ENCODE data around the gene NR5A2.

Gene NR5A2

DNA sequence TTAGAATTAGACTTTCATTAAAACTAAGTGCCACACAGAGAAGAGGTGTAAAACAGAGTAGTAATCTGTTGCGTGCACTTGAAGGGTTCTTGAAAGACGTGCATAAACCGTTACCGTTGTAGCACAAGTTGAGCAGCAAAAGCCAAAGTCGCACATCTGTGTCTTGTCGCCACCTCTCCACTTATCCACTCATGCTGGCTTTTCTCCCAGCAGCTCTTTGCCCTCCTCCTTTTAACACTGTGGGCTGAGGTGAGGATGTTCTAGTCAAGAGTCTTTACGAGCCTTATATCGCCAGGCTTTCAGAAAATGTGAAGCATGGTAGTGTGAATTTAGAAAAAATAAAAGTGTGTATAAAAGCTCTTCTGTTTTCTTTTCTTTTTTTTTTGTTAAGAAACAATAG, 48.0 kb downstream of the NR5A2 start:
- DNase-seq = no peak

DNA sequence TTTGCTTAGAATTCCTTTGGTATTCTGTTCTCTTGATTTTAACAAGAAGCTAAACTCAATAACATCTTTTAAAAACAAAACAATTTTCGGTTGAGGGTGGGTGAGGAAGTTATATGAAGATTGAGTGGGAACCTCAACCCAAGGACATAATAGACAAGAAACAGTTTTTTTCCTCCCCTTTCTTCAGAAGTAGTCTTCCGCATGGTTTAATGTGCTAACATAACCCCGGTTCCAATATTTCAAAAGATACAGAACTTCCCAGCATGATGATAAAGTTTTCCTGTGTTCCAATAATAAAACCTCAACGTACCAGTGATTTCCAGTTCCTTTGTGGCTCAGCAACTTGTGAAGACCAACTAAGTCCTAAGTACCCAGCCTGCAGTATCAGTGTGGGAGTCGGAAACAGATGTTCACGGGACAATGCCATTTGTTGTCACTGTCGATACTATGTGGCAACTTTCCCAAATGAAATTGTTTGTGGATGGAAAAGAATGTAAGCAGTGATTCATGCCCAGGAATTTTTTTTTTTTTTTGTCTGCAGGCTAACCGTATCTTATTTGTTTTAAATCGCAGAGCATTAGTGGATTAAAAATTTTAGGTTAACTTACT, 48.5 kb downstream of the NR5A2 start:
- no peak for DNase-seq

DNA sequence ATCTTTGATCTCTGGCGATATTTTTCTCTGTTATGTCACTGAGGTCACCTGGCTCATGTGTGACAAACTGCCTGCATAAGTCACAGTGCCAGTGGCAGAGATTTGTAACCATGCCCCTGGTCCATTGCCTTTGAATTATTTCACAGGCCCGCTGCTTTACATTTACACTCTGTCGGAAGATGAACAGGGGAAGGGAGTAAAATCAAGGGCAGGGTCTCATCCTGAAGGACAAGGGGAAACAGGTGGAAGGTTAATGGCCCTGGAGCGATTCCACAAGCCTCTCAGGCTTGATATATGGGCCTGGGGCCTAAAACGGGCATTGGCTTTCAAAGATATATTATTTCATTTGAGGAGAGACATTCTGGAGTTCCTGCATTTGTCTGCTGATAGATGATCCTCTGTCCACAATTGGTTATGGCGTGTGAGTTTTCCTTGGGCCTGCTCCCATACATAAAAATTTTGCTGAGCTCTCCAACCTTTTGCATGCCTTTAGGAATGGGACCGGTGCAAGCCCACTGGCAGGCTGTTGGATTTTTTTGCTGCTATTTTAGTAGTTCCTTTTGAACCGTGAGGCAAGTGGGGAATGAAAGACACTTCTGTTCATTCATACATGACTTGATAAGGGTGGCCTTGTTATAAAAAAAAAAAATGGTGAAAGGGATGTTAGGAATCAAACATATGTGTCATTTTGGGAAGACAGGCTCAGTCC, 51.9 kb downstream of the NR5A2 start:
- DNase-seq = no peak

DNA sequence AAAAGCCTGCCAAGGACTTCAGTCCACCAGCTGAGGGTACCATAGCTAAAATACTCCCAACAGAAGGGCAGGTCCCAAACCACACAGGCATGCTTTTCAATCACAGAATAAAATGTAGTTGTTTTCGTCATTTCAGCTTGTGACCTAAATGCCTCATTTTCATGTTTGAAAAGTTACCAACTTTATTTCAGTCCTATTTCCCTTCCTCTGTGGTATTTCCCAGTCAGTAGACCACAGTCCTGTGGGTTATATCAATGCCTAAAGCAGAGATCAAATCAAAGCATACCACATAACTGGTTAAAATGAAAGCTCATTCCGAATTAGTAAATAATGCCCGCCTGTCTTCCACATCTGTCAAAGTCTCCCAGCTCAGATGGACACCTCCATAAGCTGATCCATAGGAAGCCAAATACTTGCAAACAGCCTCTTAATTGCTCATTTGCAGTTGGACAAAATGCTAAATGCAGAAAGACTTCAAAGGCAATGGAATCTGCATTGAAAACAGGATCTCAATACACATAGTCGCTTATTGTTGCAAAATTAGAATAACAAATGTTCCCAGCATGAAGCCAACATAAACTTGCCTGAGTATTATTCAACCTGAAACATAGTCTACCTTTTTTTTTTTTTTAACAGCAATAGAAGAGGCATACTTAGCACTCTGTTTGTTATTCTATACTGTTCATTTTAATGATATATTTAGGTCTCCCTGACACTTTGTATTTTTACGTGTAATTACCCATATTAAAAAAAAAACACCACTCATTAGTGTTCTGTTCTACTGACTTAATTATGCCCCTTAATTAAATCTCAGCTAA, 53.9 kb downstream of the NR5A2 start:
- DNase-seq = no peak

DNA sequence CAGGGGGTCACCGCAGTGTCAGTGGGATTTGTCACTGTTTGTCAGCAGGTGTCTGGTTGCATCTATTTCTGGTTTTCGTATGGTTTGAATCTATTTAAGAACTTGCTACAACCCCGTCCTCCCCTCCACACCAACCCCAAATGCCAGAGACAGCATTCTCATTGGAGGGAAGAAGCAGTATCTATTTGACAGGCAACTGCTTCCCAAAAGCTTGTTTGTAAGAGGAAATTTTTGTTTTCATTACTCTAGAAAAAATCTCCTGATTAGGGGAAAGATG, 54.4 kb downstream of the NR5A2 start:
- DNase-seq = no peak

DNA sequence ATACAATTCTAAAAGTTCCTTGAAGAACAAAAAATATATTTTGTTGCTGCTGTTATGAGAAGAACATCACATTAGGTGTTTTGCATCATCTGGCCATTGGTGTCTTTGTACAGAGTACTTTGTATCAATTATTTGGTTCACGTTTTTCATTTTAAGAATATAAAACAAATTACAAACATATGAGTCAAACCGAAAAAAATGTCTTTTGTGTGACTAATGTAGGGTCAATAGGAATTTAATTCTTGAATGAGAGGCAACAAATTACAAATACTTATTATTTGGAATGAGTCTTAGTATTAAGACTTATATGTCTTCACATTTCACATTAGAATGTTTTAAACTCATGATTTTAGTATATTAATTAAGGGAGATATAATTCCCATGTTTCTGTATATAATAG, 54.8 kb downstream of the NR5A2 start:
- DNase-seq = no peak

DNA sequence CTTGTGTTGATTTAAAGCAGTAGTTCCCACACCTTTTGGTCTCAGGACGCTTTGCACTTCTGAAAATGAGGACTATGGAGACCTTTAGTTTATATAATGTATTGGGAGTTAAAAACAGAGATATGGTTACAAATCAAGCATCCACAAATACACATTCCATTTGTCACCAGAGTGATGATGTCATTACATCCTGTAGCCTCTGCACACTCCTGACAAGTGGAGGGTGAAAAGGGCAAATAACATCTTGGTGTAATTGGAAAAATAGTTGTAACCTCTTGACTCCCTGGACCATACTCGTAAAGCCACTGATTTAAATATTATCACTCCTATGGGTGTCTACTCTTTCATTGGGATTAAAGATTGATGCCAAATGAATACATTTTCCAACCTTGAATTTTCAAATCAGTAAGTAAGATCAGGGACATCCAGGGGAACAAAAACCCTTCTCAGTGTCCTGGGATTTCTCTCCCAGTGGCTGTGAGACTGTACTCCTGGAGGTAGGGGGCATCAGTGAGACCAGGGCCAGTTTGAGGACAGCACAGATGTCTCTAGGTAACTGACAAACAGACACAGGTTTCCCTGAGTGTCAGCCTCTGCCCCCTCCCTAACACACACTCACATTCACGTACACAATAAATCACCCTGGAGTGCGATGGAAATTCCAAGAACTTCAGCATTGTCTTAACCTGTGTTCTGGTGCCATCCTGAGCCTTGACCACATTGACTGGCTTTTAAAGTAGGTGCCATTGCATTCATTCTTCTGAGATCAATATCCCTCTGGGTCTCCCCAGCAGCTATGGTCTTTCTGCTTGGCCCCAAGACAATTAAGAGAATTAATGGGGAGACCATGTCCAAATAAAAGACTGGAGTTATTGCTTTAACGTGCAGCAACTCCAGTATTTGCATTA, 63.0 kb downstream of the NR5A2 start:
- DNase-seq = no peak

DNA sequence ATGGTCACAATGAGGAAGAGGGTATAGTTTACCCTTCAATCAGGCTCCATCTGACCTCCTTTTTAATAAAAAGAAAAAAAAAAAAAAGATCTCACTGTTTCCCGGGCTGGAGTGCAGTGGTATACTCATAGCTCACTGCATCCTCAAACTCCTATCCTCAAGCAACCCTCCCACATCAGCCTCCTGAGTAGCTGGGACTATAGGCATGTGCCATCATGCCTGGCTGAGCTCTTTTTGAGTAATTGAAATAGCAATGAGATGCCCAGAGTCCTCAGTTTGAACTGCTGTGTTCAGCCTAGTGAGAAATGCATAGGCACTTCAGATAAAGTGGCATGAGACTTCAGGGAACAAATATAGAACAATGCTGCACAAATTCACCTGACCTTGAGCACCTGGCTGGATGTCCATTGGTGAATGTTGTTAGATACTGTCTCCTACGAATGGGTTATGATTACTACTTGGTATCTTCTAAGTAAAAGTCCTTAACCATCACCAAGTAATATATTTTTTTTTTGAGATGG, 67.6 kb downstream of the NR5A2 start:
- DNase-seq = no peak

DNA sequence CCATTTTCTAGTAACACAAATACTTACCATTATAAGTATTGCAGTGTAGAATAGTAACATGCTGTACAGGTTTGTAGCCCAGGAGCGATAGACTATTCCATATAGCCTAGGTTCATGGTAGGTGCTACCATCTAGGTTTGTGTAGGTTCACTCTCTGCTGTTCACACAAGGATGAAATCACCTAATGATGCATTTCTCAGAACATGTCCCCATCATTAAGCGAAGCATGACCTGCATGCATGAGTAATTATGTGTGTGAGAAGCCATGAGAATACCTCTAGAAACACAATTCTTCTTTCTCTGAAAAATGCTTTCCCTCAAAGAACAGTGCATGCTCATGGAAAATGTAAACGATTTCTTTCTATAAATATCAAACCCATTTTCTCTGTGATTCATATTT, 69.3 kb downstream of the NR5A2 start:
- DNase-seq = no peak

DNA sequence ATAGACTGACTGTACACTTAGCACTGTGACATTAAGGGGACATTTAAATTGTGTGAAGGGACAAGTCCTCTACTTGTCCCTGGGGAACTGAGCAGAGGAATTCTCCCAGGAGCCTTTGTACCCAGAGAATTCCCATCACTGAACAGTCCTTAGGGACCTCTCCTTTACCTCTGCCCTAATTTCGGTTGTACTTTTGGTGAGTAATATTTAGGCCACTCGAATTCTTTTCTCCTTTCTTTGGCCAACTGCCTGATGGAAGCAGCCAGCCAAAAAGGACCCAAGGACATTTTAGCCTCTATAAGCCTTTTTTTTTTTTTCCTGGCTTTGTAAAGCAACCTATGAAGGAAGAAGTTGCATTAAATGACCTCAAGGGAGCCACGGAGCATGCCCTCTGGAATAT, 71.5 kb downstream of the NR5A2 start:
- no peak for DNase-seq

DNA sequence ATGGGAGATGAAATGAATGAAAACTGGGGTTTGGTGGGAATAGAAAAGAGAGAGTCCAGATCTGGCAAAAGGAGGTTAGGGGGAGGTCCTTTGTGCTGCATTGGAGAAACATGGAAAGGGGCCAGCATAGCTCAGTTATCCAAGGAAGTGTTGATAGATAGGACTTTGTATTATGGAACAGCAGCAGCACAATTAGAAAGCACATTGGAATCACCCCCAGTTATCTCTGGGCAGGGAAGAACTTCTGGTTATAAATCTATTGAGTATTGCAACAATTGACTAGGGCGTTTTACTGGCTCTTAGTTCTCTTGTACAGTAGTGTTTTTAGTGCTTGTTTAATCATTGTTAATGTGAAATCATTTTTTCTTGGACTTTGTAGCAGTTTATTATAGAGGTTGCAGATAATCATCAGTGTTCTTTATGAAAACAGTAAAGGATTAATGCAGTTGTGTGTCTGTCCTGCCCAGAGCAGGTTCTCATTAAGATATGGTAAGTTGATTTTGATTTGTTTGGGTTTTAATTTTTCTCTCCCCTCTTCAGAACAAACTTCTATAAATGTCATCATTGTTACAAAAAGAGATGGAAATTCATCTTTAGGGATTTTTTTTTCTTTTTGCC, 76.6 kb downstream of the NR5A2 start:
- DNase-seq = no peak

DNA sequence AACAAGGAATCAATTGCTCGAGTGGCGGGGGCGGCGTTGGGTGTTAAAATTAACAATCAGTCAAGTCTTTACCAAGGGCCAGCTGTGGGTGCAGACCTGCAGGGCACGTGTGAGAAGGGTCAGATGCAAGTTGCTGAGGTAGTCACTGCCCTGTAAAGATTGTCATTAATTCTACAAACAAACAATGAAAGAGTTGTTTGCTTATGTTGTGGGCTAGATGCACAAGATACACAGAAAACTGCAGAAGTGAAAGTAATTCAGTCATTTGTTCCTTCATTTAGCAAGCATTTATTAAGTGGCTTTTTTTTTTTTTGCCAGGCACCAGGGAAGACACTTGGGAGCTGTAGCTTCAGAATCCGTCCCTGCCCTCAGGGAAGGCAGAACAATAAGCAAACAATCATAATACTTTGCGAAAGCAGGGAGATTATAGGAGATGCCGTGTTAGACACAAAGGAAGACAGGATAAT, 79.5 kb downstream of the NR5A2 start:
- DNase-seq = no peak

DNA sequence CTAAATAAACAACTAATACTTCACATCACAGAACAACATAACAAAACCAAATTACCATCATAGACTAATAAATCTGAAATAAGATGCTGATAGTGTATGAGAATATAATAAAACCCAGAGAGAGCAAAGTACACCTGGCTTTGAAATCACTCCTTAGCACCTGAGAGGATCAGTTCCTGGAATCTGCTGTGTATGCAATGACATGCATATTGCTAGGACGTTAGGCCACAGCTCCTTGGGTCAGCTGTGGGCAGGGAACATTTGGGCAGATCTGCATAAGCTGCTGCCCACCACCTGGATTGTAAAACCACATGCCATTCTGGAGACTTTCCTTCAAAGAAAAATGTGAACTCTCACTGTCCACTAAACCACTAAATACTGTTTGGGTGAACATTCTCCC, 81.1 kb downstream of the NR5A2 start:
- no peak for DNase-seq

DNA sequence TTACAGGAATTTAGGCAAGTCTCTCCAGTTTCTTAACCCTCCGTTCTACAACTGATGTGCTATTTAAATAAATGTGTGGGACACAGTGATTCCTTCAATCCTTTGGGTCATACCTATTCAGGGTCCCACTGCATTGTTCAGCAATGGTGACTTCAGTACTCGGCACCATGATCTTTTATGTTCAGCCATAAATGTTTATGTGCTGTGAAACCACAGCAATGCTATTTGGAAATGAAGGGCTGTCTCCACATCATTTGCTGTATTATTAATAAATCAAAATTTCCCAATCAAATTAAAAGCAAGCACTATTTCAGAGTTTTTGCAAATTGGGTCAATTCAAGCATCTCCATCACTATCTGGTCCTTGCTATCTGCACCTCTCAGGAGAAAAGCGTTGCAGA, 84.8 kb downstream of the NR5A2 start:
- DNase-seq = no peak

DNA sequence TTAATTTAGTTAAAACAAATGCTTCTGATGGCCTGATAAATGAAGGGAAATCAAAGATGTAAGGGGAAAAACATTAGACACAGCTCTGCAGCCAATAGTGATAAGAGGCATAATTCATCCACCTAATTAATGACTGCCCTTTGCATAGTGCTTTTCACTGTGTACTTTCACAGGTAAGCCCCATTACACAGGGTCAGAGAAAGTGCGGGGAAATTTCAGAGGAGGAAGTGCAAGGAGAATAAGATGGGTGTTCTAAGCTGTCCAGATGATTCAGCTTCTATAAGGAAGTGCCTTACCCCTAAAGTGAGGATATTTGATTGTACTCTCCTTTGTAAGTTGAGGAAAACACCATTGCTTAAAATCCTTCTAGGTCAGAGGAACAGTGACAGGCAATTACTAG, 88.0 kb downstream of the NR5A2 start:
- no peak for DNase-seq

DNA sequence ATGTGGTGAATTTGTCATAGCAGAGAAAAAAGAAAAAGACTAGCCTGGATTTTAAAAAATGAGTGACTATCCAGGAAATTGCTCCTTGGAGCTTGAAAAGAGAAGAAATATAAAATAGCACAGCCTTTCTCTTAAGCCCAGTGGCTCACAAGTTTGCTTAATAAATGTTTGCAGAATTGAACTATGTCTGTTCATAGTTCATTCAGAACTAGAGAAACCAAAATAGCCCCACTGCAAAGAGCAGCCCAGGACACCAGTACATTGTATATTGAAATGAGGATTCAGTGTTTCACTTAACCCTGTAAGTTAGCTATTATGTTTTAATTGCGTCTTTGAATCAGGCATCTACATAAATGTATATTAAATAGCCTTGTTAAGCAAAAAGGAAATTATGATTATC, 88.8 kb downstream of the NR5A2 start:
- DNase-seq = no peak

DNA sequence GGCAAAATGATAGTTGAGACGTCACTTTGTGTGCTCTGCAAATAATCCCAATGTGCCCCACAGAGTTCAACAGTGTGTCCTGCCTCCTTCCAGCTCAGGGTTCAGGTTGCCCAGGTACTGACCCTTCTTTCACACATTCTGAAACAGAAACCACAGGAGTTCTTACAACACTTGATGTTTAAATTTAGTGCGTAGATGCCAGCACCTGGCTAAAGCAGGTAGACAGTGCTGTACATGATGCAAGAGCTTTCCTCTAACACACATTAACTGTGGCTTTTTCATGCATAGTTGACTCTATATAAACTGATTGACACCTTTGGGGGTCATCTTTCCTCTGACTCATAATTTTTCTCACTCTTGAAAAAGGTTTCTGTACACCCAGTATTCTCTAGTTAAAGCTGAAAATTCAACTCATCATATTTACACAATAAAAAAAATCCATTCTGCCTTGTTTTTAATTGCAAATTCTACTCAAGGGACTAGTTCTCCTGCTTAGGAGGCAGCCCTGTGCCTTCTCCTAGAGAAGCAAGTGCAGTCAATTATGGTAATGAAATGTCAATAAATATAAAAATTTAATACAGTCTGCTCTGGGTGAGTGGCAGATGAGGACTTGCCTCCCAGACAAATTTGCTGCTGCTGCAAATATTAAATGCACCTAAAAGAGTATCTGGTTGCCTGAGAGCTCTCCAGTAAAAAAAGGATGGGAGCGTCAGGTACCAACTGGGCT, 91.4 kb downstream of the NR5A2 start:
- peak; percentile 26 for DNase-seq

DNA sequence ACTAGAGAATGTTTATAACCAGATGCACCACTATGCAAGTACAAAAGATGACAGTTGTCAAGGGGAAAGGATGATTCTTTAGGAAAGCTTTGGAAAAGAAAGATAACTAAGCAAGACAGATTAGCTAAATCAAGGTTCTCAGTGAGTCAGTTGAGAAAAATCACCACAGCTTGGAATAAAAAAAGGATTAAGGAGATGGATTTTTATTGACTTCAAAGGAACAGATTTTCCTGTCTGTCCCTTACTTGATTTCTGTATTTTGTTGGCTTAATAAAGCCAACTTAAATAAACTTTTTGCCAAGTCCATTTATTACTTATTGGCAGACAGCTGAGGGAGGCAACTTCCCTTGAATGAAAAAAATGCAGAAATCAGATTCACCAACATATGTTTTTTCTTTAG, 93.9 kb downstream of the NR5A2 start:
- no peak for DNase-seq

DNA sequence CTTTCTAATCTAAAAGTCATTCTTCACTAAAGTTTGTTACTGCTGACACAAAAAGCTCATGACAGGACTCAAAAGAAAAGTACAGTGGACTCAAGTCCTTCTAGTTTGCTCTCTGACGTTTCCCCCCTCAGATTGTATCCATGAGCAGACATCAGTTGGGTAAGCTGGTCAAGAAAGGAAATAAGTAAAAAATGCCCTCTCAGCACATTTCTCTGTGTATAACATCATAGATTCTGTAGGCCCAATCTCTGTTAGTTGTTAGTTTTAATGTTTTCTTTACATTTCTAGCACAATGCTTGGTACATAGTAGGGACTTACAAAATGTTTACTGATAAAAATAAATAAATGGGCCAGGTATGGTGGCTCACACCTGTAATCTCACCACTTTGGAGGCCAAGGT, 96.8 kb downstream of the NR5A2 start:
- no peak for DNase-seq

DNA sequence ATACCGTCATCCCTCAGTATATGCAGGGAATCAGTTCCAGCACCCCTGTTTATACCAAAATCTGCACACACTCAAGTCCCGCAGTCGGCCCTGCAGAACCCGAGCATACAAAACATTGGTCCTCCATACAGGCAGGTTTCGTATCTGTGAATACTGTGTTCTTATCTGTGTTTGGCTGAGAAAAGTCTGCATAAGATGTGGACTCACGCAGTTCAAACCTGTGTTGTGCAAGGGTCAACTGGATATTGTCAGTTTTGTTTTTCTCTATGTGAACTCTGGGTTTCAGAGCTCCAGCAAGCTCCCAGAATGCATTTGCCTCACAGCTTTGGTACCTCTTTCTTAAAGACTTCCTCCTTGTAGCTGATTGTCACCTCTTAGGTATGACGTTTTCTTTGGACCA, 100.6 kb downstream of the NR5A2 start:
- no peak for DNase-seq

DNA sequence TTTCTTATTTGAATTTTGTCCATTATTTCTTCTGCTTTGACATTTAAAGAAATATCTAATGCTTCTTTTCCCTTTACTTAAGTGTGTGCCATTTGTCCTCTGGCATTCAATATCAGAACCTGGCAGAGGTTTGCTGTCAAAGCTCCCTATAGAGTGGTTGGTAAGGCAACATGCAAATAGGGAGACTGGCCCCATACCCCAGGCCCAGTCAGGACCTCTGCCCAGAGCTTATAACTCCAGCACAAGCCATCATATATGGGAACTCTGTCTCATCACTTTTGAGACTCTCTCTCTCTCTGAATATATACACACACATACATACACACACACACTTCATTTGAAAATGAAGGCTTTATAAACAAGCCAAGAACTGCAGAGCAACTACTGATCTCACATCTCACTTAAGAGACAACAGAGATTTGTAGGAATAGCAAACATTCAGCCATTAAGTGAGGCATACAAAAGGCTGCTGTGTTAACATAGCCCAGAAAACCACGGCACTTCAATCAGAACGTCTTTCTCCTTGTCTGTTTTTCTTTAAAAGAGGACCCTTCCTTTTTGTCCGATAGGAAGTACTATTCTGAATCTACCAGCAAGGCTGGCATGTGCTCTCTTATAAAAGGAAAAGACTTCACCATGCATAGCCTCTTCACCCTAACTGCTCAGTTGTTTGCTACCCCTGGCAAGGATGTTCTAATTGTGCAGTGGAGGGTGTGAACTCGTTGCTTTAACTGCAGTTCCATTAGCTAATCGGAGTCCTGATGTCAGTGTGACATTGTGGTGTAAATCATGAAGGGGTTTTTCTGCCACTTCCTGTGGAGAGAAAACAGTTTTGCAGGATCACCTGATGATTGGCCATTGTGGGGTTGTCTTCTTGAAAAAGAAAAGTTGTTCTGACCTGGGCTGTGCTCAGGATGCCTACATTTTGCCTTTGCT, 101.7 kb downstream of the NR5A2 start:
- no peak for DNase-seq

Measured in NCI-H1092 (cell line).